HepG2 (cell line): ENCODE measurements around the gene RABL6. TPM values are rescaled to one million over a fixed set of nuclear protein-coding genes. Genes with fewer than 3 reads are reported as not detected.

Source experiments
- FUBP1 ChIP-seq: sonication (generic); formaldehyde crosslinking; IDR thresholded peaks from 2 replicates; pipeline ENCODE4 v1.5.1; 2020; ENCODE audit warnings: missing genetic modification reagents, mild to moderate bottlenecking, borderline replicate concordance
- HMGXB4 ChIP-seq, 2 experiments: sonication (generic) in 1 of 2; formaldehyde crosslinking in 1 of 2; IDR thresholded peaks; 2 replicates each; pipeline versions ENCODE4 v1.4.0 to v1.6.1; 2018 to 2020; ENCODE audit warnings: missing genetic modification reagents in 2 of 2, borderline replicate concordance in 1 of 2, low read depth in 1 of 2, mild to moderate bottlenecking in 1 of 2, missing biosample characterization in 1 of 2
- HOXA5 ChIP-seq: sonication (generic); formaldehyde crosslinking; IDR thresholded peaks from 2 replicates; pipeline ENCODE4 v1.4.0; 2020; ENCODE audit warnings: missing genetic modification reagents
- KDM6A ChIP-seq: IDR thresholded peaks from 2 replicates; pipeline ENCODE4 v1.6.1; 2016; ENCODE audit warnings: low read depth
- NR1H2 ChIP-seq: sonication (generic); formaldehyde crosslinking; IDR thresholded peaks from 2 replicates; pipeline ENCODE4 v1.8.1; 2022; ENCODE audit warnings: low read depth, missing genetic modification reagents, borderline replicate concordance
- PAF1 ChIP-seq: IDR thresholded peaks from 2 replicates; pipeline ENCODE4 v1.6.1; 2016; ENCODE audit warnings: missing genetic modification reagents, missing compliant biosample characterization
- ZNF333 ChIP-seq: sonication (generic); formaldehyde crosslinking; IDR thresholded peaks from 2 replicates; pipeline ENCODE4 v1.4.0; 2020; ENCODE audit warnings: mild to moderate bottlenecking, missing genetic modification reagents, borderline replicate concordance
- ZNF839 ChIP-seq: sonication (generic); formaldehyde crosslinking; IDR thresholded peaks from 2 replicates; pipeline ENCODE4 v1.4.0; 2020; ENCODE audit warnings: missing genetic modification reagents, mild to moderate bottlenecking, borderline replicate concordance
- ZNF879 ChIP-seq: sonication (generic); formaldehyde crosslinking; IDR thresholded peaks from 2 replicates; pipeline ENCODE4 v1.8.1; 2023; ENCODE audit warnings: missing genetic modification reagents
- polyA plus RNA-seq, 8 experiments: library from polyadenylated mRNA; depleted of rRNA in 3 of 8; stranded (reverse) in 7 of 8; unstranded in 1 of 8; fragments of >200 nt; fragmentation: Illumina TruSeq in 4 of 8; extraction: Trizol in 4 of 8; gene quantifications; 2 replicates each; pipeline versions ENCODE4 v1.2.1 to v1.2.3, GENCODE V29; 2011 to 2016; ENCODE audit warnings: low read depth in 4 of 8, missing spikeins in 1 of 8, mixed read lengths in 1 of 8; ENCODE audit not compliant: insufficient read depth in 1 of 8
- total RNA-seq, 5 experiments: library from RNA; depleted of rRNA; stranded (reverse); fragments of >200 nt; fragmentation: Illumina TruSeq; extraction: Trizol; gene quantifications; 2 replicates each; pipeline ENCODE4 v1.2.3, GENCODE V29; 2016; ENCODE audit warnings: low read depth in 1 of 5
- TF ChIP-seq, protein P1 (sequence below): sonication (generic); formaldehyde crosslinking; IDR thresholded peaks from 2 replicates; pipeline ENCODE4 v1.4.0; 2020; ENCODE audit warnings: missing genetic modification reagents
- TF ChIP-seq, protein P2 (sequence below): sonication (generic); formaldehyde crosslinking; IDR thresholded peaks from 2 replicates; pipeline ENCODE4 v1.4.0; 2020; ENCODE audit warnings: missing genetic modification reagents, mild to moderate bottlenecking, borderline replicate concordance

The RABL6 gene
- total and polyA plus RNA-seq, 2 of the 13 experiments (the other 11 are each of a cell fraction or from before 2014, with no cell fraction given): 81.5 to 125 TPM

GRCh38 chr9:136847826-136848392 lies 40.2 kb downstream of the RABL6 start (continued):
- TF ChIP-seq, protein P1, sequence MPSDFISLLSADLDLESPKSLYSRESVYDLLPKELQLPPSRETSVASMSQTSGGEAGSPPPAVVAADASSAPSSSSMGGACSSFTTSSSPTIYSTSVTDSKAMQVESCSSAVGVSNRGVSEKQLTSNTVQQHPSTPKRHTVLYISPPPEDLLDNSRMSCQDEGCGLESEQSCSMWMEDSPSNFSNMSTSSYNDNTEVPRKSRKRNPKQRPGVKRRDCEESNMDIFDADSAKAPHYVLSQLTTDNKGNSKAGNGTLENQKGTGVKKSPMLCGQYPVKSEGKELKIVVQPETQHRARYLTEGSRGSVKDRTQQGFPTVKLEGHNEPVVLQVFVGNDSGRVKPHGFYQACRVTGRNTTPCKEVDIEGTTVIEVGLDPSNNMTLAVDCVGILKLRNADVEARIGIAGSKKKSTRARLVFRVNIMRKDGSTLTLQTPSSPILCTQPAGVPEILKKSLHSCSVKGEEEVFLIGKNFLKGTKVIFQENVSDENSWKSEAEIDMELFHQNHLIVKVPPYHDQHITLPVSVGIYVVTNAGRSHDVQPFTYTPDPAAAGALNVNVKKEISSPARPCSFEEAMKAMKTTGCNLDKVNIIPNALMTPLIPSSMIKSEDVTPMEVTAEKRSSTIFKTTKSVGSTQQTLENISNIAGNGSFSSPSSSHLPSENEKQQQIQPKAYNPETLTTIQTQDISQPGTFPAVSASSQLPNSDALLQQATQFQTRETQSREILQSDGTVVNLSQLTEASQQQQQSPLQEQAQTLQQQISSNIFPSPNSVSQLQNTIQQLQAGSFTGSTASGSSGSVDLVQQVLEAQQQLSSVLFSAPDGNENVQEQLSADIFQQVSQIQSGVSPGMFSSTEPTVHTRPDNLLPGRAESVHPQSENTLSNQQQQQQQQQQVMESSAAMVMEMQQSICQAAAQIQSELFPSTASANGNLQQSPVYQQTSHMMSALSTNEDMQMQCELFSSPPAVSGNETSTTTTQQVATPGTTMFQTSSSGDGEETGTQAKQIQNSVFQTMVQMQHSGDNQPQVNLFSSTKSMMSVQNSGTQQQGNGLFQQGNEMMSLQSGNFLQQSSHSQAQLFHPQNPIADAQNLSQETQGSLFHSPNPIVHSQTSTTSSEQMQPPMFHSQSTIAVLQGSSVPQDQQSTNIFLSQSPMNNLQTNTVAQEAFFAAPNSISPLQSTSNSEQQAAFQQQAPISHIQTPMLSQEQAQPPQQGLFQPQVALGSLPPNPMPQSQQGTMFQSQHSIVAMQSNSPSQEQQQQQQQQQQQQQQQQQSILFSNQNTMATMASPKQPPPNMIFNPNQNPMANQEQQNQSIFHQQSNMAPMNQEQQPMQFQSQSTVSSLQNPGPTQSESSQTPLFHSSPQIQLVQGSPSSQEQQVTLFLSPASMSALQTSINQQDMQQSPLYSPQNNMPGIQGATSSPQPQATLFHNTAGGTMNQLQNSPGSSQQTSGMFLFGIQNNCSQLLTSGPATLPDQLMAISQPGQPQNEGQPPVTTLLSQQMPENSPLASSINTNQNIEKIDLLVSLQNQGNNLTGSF (CRISPR knock-in tag): 0 out of 2 replicates have a peak, but pooled peaks have one; percentile 26
- TF ChIP-seq PAF1 (CRISPR knock-in tag) (0 out of 2 replicates have a peak, but pooled peaks have one; percentile 15), NR1H2 (CRISPR knock-in tag) (peak; percentile 69; the same call in 1 of the 2 replicates), HOXA5 (CRISPR knock-in tag) (peak; percentile 68; the same call in 1 of the 2 replicates), HMGXB4 (CRISPR knock-in tag; IDR thresholded peaks at IDR 0.05; ENCODE audit: borderline replicate concordance in 1 of 2, low read depth in 1 of 2) (peak; percentile 42 to 62; a peak in 3 of 4 replicates), KDM6A (CRISPR knock-in tag) (no peak), ZNF333 (CRISPR knock-in tag) (no peak), FUBP1 (no peak), ZNF839 (CRISPR knock-in tag) (peak; percentile 73; the same call in 1 of the 2 replicates), ZNF879 (CRISPR knock-in tag) (peak; percentile 73)
- TF ChIP-seq, protein P2, sequence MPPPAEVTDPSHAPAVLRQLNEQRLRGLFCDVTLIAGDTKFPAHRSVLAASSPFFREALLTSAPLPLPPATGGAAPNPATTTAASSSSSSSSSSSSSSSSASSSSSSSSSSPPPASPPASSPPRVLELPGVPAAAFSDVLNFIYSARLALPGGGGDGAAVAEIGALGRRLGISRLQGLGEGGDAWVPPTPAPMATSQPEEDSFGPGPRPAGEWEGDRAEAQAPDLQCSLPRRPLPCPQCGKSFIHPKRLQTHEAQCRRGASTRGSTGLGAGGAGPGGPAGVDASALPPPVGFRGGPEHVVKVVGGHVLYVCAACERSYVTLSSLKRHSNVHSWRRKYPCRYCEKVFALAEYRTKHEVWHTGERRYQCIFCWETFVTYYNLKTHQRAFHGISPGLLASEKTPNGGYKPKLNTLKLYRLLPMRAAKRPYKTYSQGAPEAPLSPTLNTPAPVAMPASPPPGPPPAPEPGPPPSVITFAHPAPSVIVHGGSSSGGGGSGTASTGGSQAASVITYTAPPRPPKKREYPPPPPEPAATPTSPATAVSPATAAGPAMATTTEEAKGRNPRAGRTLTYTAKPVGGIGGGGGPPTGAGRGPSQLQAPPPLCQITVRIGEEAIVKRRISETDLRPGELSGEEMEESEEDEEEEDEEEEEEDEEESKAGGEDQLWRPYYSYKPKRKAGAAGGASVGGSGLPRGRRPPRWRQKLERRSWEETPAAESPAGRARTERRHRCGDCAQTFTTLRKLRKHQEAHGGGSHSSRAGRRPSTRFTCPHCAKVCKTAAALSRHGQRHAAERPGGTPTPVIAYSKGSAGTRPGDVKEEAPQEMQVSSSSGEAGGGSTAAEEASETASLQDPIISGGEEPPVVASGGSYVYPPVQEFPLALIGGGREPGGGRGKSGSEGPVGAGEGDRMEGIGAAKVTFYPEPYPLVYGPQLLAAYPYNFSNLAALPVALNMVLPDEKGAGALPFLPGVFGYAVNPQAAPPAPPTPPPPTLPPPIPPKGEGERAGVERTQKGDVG: no peak
